Neutrophil (primary cell): ENCODE measurements around the gene CDIPT.
"Not testable (repeated sequence)": the region's sequence is repeated elsewhere in the genome, so short reads cannot be mapped to it uniquely, and the experiment has no call there.

ENCODE experiments used
- H3K27ac ChIP-seq: fragments of 200-600 bp; sonication (generic); 2 replicates; pipeline ENCODE4 v1.5.1; 2016; ENCODE audit warnings: mild to moderate bottlenecking, moderate library complexity
- H3K27me3 ChIP-seq: fragments of 200-600 bp; sonication (generic); 2 replicates; pipeline ENCODE4 v1.6.0; 2016; ENCODE audit warnings: mild to moderate bottlenecking
- H3K36me3 ChIP-seq: fragments of 200-600 bp; sonication (generic); 2 replicates; pipeline ENCODE4 v1.5.1; 2017
- H3K4me1 ChIP-seq, 2 experiments: fragments of 200-600 bp in 1 of 2; sonication (generic) in 1 of 2; 1 replicate in 1 of 2; 2 replicates in 1 of 2; pipeline versions ENCODE4 v1.5.1 to v1.6.1; 2013 to 2016; ENCODE audit warnings: low read depth in 1 of 2, low read length in 1 of 2, mild to moderate bottlenecking in 1 of 2, moderate library complexity in 1 of 2; ENCODE audit not compliant: control insufficient read depth in 1 of 2, insufficient read depth in 1 of 2
- H3K4me3 ChIP-seq, 2 experiments: fragments of 200-600 bp in 1 of 2; sonication (generic) in 1 of 2; 1 replicate in 1 of 2; 2 replicates in 1 of 2; pipeline ENCODE4 v1.5.1; 2013 to 2016; ENCODE audit warnings: low read depth in 1 of 2, low read length in 1 of 2, mild to moderate bottlenecking in 1 of 2, moderate library complexity in 1 of 2
- H3K9me3 ChIP-seq: fragments of 200-600 bp; sonication (generic); 2 replicates; pipeline ENCODE4 v1.5.1; 2016
- TF ChIP-seq, protein P1 (sequence below): fragments of 200-600 bp; sonication (generic); IDR thresholded peaks from 2 replicates; pipeline ENCODE4 v1.5.1; 2016; ENCODE audit warnings: antibody characterized with exemption

The CDIPT gene

DNA sequence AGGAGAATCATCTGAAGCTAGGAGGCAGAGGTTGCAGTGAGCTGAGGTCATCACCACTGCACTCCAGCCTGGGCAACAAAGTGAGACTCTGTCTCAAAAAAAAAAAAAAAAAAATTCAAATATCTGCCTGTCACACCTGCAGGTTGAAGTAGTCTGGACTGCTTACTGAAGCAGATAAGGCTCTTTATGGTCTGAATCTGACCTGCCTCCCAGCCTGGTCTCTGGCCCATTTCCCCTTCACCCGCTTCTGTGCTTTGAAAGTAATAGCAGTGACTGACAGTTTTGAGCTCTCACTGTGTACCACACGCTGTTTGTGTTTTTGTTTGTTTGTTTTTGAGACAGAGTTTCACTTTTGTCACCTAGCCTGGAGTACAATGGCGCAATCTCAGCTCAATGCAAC, 30.5 kb upstream of the CDIPT start:
- H3K36me3 ChIP-seq, result no peaks in the 10 kb centered on the region
- no peaks in the 10 kb centered on the region for H3K9me3 ChIP-seq

DNA sequence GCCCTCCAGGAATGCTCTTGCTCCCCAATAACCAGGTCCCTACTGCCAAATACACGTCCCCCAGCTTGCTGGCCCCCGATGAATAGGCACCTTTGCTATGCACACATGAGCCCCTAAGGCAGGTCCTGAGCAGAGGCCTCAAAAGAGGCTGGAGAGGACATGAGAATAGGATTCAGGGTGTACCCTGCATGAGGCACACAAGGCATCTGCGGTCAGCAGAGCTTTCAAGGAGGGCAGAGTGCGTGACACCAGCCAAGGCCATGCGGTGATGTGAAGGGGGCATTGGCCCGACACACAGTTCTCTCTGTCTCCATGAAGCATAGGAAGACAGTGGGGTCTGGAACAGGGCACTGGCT, 29.4 kb upstream of the CDIPT start:
- Histone ChIP-seq H3K9me3 (no peaks in the 10 kb centered on the region), H3K4me3 (no peak overlapping the region), H3K36me3 (no peaks in the 10 kb centered on the region), H3K27me3 (peaks cover 22% of the 10 kb centered on the region), H3K27ac (no peak overlapping the region), H3K4me1 (peaks cover 0 to 8% of the 10 kb centered on the region in 2 experiments)
- TF ChIP-seq, protein P1, sequence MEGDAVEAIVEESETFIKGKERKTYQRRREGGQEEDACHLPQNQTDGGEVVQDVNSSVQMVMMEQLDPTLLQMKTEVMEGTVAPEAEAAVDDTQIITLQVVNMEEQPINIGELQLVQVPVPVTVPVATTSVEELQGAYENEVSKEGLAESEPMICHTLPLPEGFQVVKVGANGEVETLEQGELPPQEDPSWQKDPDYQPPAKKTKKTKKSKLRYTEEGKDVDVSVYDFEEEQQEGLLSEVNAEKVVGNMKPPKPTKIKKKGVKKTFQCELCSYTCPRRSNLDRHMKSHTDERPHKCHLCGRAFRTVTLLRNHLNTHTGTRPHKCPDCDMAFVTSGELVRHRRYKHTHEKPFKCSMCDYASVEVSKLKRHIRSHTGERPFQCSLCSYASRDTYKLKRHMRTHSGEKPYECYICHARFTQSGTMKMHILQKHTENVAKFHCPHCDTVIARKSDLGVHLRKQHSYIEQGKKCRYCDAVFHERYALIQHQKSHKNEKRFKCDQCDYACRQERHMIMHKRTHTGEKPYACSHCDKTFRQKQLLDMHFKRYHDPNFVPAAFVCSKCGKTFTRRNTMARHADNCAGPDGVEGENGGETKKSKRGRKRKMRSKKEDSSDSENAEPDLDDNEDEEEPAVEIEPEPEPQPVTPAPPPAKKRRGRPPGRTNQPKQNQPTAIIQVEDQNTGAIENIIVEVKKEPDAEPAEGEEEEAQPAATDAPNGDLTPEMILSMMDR, result no peak

More for the DNA sequence above, 30.5 kb upstream of the CDIPT start:
- H3K4me3 ChIP-seq, result no peak overlapping the region
- TF ChIP-seq, protein P1, result no peak
- H3K4me1 ChIP-seq, result peaks cover 0 to 8% of the 10 kb centered on the region in 2 experiments
- no peak overlapping the region for H3K27ac ChIP-seq
- H3K27me3 ChIP-seq, result peaks cover 33% of the 10 kb centered on the region

DNA sequence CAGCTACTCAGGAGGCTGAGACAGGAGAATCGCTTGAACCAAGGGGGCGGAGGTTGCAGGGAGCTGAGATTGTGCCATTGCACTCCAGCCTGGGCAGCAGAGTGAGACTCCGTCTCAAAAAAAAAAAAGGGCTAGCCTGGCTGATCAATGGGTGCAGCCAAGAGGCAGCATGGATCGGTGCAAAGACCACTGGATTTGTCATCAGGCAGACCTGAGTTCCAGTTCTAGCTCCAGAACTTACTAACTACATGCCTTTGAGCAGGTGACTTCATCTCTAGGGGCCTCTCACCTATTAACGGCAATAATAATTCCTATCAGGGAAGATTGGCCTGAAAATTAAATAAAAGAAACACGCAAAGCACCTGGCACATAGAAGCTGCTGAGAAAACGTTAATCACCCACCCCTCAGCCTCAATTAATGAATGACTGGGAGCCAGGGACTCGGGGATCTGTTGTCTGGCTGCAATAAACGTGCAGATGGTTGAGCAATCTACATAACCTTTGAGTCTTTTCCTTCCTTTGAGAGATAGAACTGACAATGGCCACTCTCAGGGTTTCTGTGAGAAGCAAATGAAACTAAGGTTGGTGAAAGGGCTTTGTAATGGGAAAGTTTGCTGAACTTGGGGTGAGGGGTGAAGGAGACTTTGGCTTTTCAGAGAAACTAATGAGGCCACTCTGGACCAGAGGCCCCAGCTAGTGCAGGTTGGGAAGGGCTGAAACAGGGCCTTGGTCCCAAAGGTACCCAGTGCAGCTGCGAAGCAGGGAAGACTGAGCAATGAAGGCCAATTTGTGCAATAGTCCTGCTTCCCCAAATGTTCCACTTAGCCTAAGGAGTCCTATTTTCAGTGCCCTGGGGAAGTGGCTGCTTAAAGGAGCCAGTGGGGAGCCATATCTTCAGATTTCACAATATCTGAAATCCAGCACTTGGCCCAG, 28.8 kb upstream of the CDIPT start:
- H3K27me3 ChIP-seq, result peaks cover 15% of the 10 kb centered on the region
- H3K4me3 ChIP-seq, result no peak overlapping the region
- no peak overlapping the region for H3K27ac ChIP-seq
- TF ChIP-seq, protein P1, result no peak
- peaks cover 0 to 8% of the 10 kb centered on the region in 2 experiments for H3K4me1 ChIP-seq
- no peaks in the 10 kb centered on the region for H3K36me3 ChIP-seq
- no peaks in the 10 kb centered on the region for H3K9me3 ChIP-seq

DNA sequence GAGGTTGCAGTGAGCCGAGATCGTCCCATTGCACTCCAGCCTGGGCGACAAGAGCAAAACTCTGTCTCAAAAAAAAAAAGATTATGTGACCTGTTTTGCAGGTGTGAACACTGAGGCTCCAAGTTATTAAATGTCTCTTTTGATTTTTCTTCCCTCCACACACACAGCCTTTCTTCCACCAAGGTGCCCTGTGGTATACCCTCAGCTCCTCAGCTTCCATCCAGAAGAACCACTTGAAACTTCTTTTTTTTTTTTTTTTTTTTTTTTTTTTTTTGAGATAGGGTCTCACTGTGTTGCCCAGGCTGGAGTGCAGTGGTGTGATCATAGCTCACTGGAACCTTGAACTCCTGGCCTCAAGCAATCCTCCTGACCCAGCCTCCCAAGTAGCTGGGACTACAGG, 26.3 kb upstream of the CDIPT start:
- H3K27ac ChIP-seq, H3K4me1 ChIP-seq, H3K36me3 ChIP-seq, H3K4me3 ChIP-seq, H3K27me3 ChIP-seq, H3K9me3 ChIP-seq: not testable (repeated sequence)

DNA sequence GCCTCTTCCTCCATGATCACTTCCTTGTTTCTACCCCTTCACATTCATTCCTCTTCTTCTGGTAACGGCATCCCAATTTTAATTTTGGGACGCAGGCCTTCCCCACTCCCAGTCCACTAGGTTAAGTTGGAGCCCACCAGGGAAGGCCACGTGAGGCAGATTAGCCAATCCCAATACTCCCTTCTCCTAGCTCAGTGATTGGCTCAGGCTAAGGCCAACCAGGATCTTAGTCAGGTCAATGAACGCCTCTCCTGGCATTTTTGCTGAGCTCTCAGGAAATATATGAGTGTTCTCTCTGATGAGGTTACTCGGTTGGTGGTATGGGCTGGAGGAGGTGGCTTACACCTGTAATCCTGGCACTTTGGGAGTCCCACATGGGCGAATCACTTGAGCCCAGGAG, 21.0 kb upstream of the CDIPT start:
- Histone ChIP-seq H3K27me3 (peaks cover 8% of the 10 kb centered on the region), H3K4me3 (no peak overlapping the region), H3K27ac (no peak overlapping the region), H3K4me1 (no peaks in the 10 kb centered on the region), H3K9me3 (no peaks in the 10 kb centered on the region), H3K36me3 (no peaks in the 10 kb centered on the region)
- TF ChIP-seq, protein P1, result no peak

DNA sequence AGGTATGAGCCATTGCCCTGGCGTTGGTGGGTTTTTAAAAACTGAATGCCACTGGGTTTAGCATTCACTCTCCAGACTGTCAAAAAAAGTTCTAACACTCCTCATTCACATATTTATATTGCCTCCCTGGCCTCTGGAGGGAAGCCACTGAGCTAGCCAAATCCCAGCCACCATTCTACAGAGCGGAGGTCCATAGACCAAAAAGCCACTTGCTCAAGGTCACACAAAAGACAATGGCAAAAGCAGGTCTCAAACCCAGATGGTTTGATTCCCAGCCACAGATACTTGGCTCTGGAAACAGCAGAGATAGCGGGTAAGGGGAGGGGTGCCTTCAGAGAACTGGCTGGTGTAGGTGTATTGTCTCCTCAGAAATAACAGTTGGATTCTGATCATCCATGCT, 18.0 kb upstream of the CDIPT start:
- H3K4me1 ChIP-seq, result peaks cover 9 to 14% of the 10 kb centered on the region in 2 experiments
- H3K36me3 ChIP-seq, result no peaks in the 10 kb centered on the region
- TF ChIP-seq, protein P1, result no peak
- no peak overlapping the region for H3K27ac ChIP-seq
- H3K4me3 ChIP-seq, result no peak overlapping the region
- H3K27me3 ChIP-seq, result peaks cover 36% of the 10 kb centered on the region
- H3K9me3 ChIP-seq, result no peaks in the 10 kb centered on the region
